Chondrocyte (in vitro differentiated cells): ENCODE measurements around the gene ZNF765. TPM values are rescaled to one million over a fixed set of nuclear protein-coding genes. Genes with fewer than 3 reads are reported as not detected.
"Not testable (repeated sequence)": the region's sequence is repeated elsewhere in the genome, so short reads cannot be mapped to it uniquely, and the experiment has no call there.

Experiments used
- DNase-seq: peaks from one replicate; pipeline ENCODE4 v3.0.0; 2021; ENCODE audit warnings: mixed read lengths, low spot score
- H3K27ac Mint-ChIP-seq: one replicate; pipeline ENCODE4 v1.8.0; 2021; ENCODE audit warnings: mild to moderate bottlenecking, moderate library complexity, mixed read lengths; ENCODE audit not compliant: unreplicated experiment
- H3K27me3 Mint-ChIP-seq: 2 replicates; pipeline ENCODE4 v1.8.0; 2021; ENCODE audit warnings: low read depth, mixed read lengths
- H3K36me3 Mint-ChIP-seq: 2 replicates; pipeline ENCODE4 v1.8.0; 2021; ENCODE audit warnings: low read depth, mixed read lengths
- H3K4me1 Mint-ChIP-seq: 2 replicates; pipeline ENCODE4 v1.8.0; 2021; ENCODE audit warnings: low read depth, mild to moderate bottlenecking, mixed read lengths
- H3K4me3 Mint-ChIP-seq: one replicate; pipeline ENCODE4 v1.8.0; 2021; ENCODE audit warnings: mild to moderate bottlenecking, moderate library complexity, mixed read lengths; ENCODE audit not compliant: unreplicated experiment
- H3K9me3 Mint-ChIP-seq: 2 replicates; pipeline ENCODE4 v1.8.0; 2021; ENCODE audit warnings: low read depth, mixed read lengths
- CTCF ChIP-seq: fragments of 200-600 bp; sonication (generic); IDR thresholded peaks from 2 replicates; pipeline ENCODE4 v1.5.0; 2021; ENCODE audit warnings: antibody characterized with exemption, mild to moderate bottlenecking, moderate library complexity
- total RNA-seq: library from RNA; stranded (reverse); gene quantifications from 3 replicates; pipeline ENCODE4 v1.2.1, GENCODE V29; 2021

ZNF765 gene
- total RNA-seq, 1 donor from 2014 or later, result 7.3 TPM

- Mint-ChIP-seq H3K27me3 (no peaks in the 10 kb centered on the region), H3K9me3 (peaks cover 8% of the 10 kb centered on the region), H3K4me3 (peak overlapping the region; percentile 98), H3K4me1 (peaks cover 24% of the 10 kb centered on the region), H3K36me3 (peaks cover 21% of the 10 kb centered on the region), H3K27ac (no peak overlapping the region)
- DNase-seq, result no peak
- no peak for TF ChIP-seq CTCF
Measured at GRCh38 chr19:53396525-53396868, 1.5 kb downstream of the ZNF765 start.

- DNase-seq, result not testable (repeated sequence)
- Mint-ChIP-seq H3K36me3 (peaks cover 35% of the 10 kb centered on the region), H3K9me3 (peaks cover 10% of the 10 kb centered on the region)
Measured at GRCh38 chr19:53397918-53398317, 3.0 kb downstream of the ZNF765 start.

GRCh38 chr19:53409505-53410204, 14.7 kb downstream of the ZNF765 start:
- no peak for DNase-seq
- H3K27me3 Mint-ChIP-seq, result no peaks in the 10 kb centered on the region
- H3K4me3 Mint-ChIP-seq, result no peak overlapping the region
- H3K9me3 Mint-ChIP-seq, result peaks cover 69% of the 10 kb centered on the region
- TF ChIP-seq CTCF, result no peak
- H3K4me1 Mint-ChIP-seq, result no peaks in the 10 kb centered on the region
- H3K27ac Mint-ChIP-seq, result no peak overlapping the region
- H3K36me3 Mint-ChIP-seq, result peaks cover 77% of the 10 kb centered on the region

More at GRCh38 chr19:53397918-53398317, 3.0 kb downstream of the ZNF765 start:
- H3K4me1 Mint-ChIP-seq, result peaks cover 24% of the 10 kb centered on the region
- H3K27me3 Mint-ChIP-seq, H3K4me3 Mint-ChIP-seq, H3K27ac Mint-ChIP-seq: not testable (repeated sequence)

- peaks cover 23% of the 10 kb centered on the region for H3K9me3 Mint-ChIP-seq
- H3K27ac Mint-ChIP-seq, H3K4me1 Mint-ChIP-seq, DNase-seq, H3K27me3 Mint-ChIP-seq, H3K4me3 Mint-ChIP-seq, H3K36me3 Mint-ChIP-seq: not testable (repeated sequence)
Measured at GRCh38 chr19:53420520-53421315, 25.8 kb downstream of the ZNF765 start.

GRCh38 chr19:53422551-53422950, 27.6 kb downstream of the ZNF765 start:
- DNase-seq, result no peak
- Mint-ChIP-seq H3K27me3 (no peaks in the 10 kb centered on the region), H3K4me3 (no peak overlapping the region)

GRCh38 chr19:53423074-53423473, 28.1 kb downstream of the ZNF765 start:
- peaks cover 11% of the 10 kb centered on the region for H3K9me3 Mint-ChIP-seq
- H3K4me1 Mint-ChIP-seq, H3K36me3 Mint-ChIP-seq, H3K27me3 Mint-ChIP-seq, H3K4me3 Mint-ChIP-seq, DNase-seq, H3K27ac Mint-ChIP-seq: not testable (repeated sequence)

More at GRCh38 chr19:53422551-53422950, 27.6 kb downstream of the ZNF765 start:
- Mint-ChIP-seq H3K4me1 (no peaks in the 10 kb centered on the region), H3K9me3 (peaks cover 13% of the 10 kb centered on the region), H3K27ac (no peak overlapping the region), H3K36me3 (no peaks in the 10 kb centered on the region)
- no peak for TF ChIP-seq CTCF

- H3K27me3 Mint-ChIP-seq, H3K4me1 Mint-ChIP-seq, DNase-seq, H3K27ac Mint-ChIP-seq, H3K4me3 Mint-ChIP-seq, H3K36me3 Mint-ChIP-seq: not testable (repeated sequence)
- H3K9me3 Mint-ChIP-seq, result peaks cover 11% of the 10 kb centered on the region
Measured at GRCh38 chr19:53423680-53424079, 28.7 kb downstream of the ZNF765 start.
